Ishikawa (cell line): ENCODE results near the gene TOP2B.

Experiments
- EGR1 ChIP-seq: IDR thresholded peaks from 2 replicates; pipeline ENCODE4 v1.6.1; 2012
- EP300 ChIP-seq: IDR thresholded peaks from 2 replicates; pipeline ENCODE4 v1.6.1; 2012; ENCODE audit warnings: borderline replicate concordance
- NFIC ChIP-seq: IDR thresholded peaks from 2 replicates; pipeline ENCODE4 v1.6.1; 2012
- TAF1 ChIP-seq: IDR thresholded peaks from 2 replicates; pipeline ENCODE4 v1.6.1; 2012; ENCODE audit warnings: low read depth, mild to moderate bottlenecking
- TCF12 ChIP-seq: IDR thresholded peaks from 2 replicates; pipeline ENCODE4 v1.6.1; 2012; ENCODE audit warnings: low read depth
- TEAD4 ChIP-seq: IDR thresholded peaks from 2 replicates; pipeline ENCODE4 v1.6.1; 2012
- YY1 ChIP-seq: IDR thresholded peaks from 2 replicates; pipeline ENCODE4 v1.6.1; 2012; ENCODE audit warnings: low read depth
- ZBTB7A ChIP-seq: IDR thresholded peaks from 2 replicates; pipeline ENCODE4 v1.6.1; 2012; ENCODE audit warnings: low read depth
- TF ChIP-seq, protein P1 (sequence below): IDR thresholded peaks from 2 replicates; pipeline ENCODE4 v1.6.1; 2012; ENCODE audit warnings: low read depth, mild to moderate bottlenecking

DNA sequence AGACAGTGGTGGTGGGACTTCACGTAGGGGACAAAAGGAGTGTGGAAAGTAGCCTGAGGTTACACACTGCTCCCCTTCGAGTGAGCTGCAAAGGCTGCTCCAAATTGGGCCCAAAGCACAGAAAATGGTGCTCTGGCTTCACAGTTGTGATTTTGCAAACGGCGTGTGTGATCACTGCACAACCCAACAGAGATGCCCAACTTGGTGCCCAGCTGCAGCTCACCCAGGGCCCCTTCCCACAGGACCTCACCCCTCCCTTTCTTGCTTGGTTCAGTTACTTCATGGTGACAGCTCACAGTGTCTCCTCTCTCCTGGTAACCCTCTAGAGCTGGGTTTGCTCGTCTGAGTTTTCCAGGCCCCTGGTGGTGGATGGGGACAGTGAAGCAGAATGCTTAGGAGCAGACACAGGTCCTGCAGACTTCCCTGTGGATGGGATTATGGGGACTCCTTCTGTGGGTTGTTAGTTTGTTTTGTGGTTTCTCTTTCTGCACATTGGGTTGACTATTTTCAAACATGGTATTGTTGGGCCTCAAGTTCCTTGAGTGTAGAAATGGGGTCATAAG is 98.3 kb downstream of the TOP2B start:
- TF ChIP-seq TCF12 (no peak), NFIC (no peak), YY1 (no peak), ZBTB7A (no peak), EGR1 (no peak), EP300 (no peak), TAF1 (no peak), TEAD4 (no peak)
- TF ChIP-seq, protein P1, sequence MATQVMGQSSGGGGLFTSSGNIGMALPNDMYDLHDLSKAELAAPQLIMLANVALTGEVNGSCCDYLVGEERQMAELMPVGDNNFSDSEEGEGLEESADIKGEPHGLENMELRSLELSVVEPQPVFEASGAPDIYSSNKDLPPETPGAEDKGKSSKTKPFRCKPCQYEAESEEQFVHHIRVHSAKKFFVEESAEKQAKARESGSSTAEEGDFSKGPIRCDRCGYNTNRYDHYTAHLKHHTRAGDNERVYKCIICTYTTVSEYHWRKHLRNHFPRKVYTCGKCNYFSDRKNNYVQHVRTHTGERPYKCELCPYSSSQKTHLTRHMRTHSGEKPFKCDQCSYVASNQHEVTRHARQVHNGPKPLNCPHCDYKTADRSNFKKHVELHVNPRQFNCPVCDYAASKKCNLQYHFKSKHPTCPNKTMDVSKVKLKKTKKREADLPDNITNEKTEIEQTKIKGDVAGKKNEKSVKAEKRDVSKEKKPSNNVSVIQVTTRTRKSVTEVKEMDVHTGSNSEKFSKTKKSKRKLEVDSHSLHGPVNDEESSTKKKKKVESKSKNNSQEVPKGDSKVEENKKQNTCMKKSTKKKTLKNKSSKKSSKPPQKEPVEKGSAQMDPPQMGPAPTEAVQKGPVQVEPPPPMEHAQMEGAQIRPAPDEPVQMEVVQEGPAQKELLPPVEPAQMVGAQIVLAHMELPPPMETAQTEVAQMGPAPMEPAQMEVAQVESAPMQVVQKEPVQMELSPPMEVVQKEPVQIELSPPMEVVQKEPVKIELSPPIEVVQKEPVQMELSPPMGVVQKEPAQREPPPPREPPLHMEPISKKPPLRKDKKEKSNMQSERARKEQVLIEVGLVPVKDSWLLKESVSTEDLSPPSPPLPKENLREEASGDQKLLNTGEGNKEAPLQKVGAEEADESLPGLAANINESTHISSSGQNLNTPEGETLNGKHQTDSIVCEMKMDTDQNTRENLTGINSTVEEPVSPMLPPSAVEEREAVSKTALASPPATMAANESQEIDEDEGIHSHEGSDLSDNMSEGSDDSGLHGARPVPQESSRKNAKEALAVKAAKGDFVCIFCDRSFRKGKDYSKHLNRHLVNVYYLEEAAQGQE = no peak
